MG63 (cell line): ENCODE results near the gene IQCH. TPM values are rescaled to one million over a fixed set of nuclear protein-coding genes. Genes with fewer than 3 reads are reported as not detected.

Experiments used
- DNase-seq: peaks from one replicate; pipeline ENCODE4 v3.0.0-alpha.2; 2020
- H3K27me3 ChIP-seq: fragments of 250-450 bp; sonication (Bioruptor Pico); 2 replicates; pipeline ENCODE4 v1.5.1; 2020; ENCODE audit warnings: mild to moderate bottlenecking, moderate library complexity
- H3K36me3 ChIP-seq: fragments of 250-450 bp; sonication (Bioruptor Pico); 2 replicates; pipeline ENCODE4 v1.5.1; 2020; ENCODE audit warnings: mild to moderate bottlenecking, moderate library complexity
- H3K4me3 ChIP-seq: fragments of 250-450 bp; sonication (Bioruptor Pico); 2 replicates; pipeline ENCODE4 v1.5.1; 2020; ENCODE audit warnings: mild to moderate bottlenecking, moderate library complexity
- H3K9me3 ChIP-seq: fragments of 250-450 bp; sonication (Bioruptor Pico); 2 replicates; pipeline ENCODE4 v1.5.1; 2020; ENCODE audit warnings: mild to moderate bottlenecking, moderate library complexity
- total RNA-seq: library from RNA; depleted of rRNA; stranded (reverse); fragments of >200 nt; shearing (Covaris generic); gene quantifications from 2 replicates; pipeline ENCODE4 v1.2.3, GENCODE V29; 2014; ENCODE audit warnings: low replicate concordance; rRNA removed

The IQCH gene
- 2.2 and 3.5 TPM in 2 replicates for total RNA-seq

DNA sequence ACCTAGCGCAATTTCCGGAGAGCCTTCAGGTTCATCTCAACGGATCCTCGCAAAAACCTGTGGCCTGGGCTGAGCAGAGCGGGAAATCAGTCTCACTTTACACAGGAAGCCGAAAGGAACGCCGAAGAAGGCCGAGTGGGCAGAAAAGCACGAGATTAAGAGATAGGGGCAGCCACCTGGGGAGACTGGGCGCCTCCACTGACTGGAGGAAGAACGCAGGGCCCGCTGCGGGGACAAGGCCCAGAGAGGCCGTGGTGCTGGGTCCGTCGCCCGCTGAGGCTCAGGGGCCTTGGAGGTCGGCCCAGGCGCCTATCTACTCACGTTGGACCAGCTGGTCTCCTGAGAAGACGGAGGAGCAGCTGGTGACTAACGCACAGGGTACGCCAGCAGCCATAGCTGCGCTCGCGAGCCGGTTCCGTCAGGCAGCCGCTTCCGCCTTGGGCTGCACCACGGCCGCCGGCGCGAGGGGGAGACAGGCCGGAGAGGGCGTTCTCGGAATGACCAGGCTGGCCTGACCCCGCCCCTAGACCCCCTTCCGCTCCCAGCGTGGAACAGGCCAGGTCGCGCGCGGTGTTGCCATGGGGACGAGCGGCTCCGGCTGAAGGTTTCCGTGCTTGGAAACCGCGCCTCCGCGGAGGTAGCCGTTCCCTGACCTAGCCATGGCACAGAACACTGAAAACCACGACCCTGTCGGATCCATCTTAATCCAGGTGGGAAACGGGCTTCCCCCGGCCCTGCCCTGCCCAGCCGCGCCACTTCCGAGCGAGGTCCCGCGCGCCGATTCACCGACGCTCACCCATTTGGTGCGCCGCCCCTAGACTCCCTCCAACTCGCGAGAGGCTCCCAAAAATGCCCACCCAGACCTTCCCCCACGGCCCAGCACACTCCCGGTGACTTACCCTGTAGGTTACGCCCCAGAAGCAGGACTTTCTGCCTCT is at the start of gene IQCH, which contains the start of gene AAGAB:
Gene IQCH (plus strand): TSS at position 549 of the 938 bp plus-strand sequence. CDS start 111 bp downstream, at position 660.
Gene AAGAB (minus strand): TSS at position 424 of the 938 bp plus-strand sequence. CDS start 30 bp downstream, at position 394.
- Histone ChIP-seq H3K36me3 (peaks cover 9% of the 10 kb centered on the region), H3K9me3 (no peaks in the 10 kb centered on the region)
- DNase-seq: peak; percentile 99

DNA sequence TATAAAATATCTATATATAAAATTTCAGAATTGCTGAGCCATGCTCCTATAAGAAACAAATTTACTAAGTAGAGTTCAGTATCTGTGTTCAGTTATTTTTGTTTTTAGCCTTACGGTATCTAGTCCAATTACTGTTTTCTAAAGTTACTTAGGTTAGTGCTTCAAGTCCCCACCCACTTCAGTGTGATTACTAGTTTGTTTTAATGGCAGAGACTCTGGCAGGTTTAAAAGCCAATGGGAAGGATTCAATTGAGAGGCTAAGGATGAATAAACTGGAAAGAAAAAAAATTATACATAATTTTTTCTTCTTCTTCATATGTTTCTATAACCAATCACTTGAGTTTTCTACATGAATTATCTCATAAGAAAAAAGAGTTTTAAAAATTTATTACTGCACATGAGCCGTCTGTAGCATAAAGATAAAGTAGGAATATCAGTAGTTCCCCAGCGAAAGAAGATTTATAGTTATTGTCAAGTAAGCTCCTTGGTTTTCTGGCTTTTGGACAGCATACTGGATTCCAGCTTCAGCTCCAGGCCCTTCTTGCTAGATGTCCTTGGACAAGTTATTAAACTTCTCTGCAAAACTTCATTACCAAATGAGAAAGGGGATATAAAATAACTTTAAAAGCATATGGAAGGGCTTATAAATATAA is 46.9 kb upstream of the IQCH start:
- Histone ChIP-seq H3K4me3 (no peak overlapping the region), H3K36me3 (peaks cover 35% of the 10 kb centered on the region), H3K9me3 (no peaks in the 10 kb centered on the region), H3K27me3 (no peaks in the 10 kb centered on the region)
- no peak for DNase-seq

More for the DNA sequence above, at the start of gene IQCH, which contains the start of gene AAGAB:
- peak within 1 kb of the TSS; percentile 84 for H3K4me3 ChIP-seq
- no peaks in the 10 kb centered on the region for H3K27me3 ChIP-seq

DNA sequence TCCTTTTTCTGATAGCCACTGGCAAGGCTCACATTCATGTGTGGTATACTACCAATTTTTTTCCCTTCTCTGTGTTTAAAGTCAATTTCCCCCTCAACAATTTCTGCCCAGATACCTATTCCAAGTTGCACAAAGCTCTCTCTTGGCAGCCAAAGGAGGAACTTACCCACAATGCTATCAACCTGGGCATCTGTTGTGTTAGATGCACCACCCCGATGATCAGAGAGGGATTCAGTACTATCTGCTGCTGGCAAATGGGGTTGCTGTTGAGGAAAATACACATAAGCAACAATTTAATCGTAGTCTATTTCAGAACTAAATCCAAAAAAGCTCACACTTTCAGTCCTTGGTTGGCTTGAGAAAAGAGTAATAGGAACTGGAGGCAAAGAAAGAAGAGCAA is 46.2 kb upstream of the IQCH start:
- DNase-seq: no peak
- Histone ChIP-seq H3K36me3 (peaks cover 32% of the 10 kb centered on the region), H3K27me3 (no peaks in the 10 kb centered on the region), H3K9me3 (no peaks in the 10 kb centered on the region), H3K4me3 (no peak overlapping the region)

DNA sequence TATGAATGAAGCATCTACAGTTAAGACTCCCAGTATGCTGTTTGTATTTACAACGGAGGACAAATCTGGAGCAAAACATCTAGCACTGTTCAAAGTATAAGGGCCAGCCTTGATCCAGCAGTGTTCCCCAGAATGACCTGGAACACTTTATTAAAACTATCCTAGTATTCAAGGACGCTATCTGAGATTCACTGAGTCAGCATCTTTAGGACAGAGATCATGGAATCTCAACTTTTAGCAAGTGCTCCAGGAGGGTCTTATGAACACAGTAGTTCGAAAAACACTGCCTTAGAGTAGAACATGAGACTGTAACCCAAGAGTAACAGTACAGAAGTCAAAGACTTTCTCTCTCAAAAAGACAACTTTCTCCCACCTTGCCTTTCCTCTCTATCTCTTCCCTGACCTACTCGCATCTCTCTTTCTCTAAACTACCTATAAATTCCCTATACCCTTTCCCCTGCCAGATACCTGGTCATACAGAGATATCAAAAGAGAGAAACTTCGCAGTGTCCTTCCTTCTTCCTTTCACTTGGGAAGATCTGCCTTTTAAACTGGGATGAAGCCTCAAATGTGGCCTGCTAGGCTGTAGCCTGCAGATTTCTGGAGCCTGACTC is 43.9 kb upstream of the IQCH start:
- Histone ChIP-seq H3K9me3 (no peaks in the 10 kb centered on the region), H3K27me3 (no peaks in the 10 kb centered on the region), H3K36me3 (peaks cover 25% of the 10 kb centered on the region), H3K4me3 (no peak overlapping the region)
- DNase-seq: no peak

DNA sequence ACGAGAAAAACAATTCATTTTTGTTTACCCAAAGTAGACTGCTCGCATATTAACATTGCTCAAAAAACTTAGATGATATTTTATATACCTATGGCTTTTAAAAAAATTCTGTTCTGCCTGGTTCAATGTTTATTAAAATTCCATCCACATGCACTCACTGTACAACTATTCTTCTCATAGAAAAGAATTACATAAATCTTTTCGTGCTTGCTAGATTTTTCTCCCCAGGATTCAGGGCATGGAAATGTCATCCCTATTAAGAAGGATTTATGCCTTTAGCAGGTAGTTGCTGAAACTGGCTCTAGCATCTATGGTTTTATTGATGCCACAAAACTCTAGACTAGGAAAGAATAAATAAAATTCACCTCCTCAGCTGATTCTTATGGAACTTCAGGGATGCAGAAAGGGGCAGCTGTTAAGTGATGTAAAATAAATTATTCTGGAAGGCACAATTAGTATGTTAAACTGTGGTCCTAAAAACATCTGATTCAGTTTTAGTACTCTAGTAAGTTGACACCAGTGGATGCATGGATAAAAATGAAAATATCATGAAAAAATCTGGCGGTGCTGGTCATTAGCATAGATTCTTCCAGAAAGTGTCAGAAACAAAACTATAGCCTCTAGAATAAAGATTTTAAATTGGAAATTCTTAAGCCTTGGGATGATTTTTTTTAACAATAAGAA is 41.8 kb upstream of the IQCH start:
- H3K27me3 ChIP-seq: no peaks in the 10 kb centered on the region
- no peaks in the 10 kb centered on the region for H3K9me3 ChIP-seq
- no peak for DNase-seq
- H3K36me3 ChIP-seq: peaks cover 12% of the 10 kb centered on the region
- H3K4me3 ChIP-seq: no peak overlapping the region

DNA sequence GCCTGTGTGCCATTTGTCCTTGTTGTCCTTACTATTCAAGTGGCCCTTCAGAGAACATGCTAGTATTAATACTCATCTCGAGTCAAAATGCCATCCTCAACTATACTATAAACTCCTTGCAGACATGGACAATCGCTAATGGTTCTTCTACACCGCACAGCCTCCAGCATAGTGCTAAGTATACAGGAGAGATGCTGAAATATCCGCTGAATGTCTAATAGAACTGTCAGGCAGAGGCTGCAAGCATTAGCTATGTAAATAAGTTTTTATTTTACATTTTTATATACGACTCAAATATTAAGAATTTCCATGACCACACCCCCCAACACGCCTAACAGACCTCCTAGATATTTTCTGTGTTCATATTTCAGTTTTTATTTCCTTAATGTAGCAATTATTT is 39.5 kb upstream of the IQCH start:
- H3K36me3 ChIP-seq: peaks cover 11% of the 10 kb centered on the region; the same call in 1 of the 2 replicates
- H3K4me3 ChIP-seq: no peak overlapping the region
- DNase-seq: no peak
- no peaks in the 10 kb centered on the region for H3K9me3 ChIP-seq
- H3K27me3 ChIP-seq: no peaks in the 10 kb centered on the region

DNA sequence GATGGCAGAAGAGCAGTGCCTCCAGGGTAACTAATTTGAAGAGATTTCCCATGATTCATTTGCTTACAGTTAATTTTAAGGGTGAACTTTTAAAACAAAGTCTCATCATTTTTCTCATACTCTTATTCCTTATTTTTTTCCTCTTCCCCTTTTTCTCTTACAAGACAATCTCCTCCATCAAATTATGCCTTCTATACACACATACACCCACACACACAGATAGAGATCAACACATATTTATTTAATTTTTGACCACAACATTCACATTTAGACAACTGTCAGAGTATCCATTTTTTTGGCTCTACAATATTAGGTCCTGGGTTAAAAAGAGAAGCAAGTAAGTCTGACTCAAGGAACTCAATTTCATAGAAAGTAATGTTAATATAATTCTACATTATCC is 37.7 kb upstream of the IQCH start:
- no peak for DNase-seq
- no peak overlapping the region for H3K4me3 ChIP-seq
- peaks cover 11% of the 10 kb centered on the region; the same call in 1 of the 2 replicates for H3K36me3 ChIP-seq
- no peaks in the 10 kb centered on the region for H3K9me3 ChIP-seq
- no peaks in the 10 kb centered on the region for H3K27me3 ChIP-seq

DNA sequence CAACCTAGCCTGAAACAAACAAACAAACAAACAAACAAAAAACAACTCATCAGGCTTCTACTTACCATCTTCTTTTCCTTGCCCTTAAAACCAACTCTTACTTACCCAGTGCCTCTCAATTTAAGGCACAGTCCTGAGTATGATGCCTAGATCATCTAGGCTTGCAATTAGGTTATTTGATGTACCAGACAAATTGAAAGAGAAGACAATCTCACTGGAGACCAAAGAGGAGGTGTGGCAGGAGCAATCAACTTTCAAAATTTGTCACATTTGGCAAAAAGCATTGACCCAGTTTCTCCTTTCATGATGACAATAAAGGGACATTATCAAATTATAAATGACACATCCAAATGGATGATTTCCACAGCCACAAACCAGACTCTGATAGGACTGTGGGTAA is 36.2 kb upstream of the IQCH start:
- no peaks in the 10 kb centered on the region for H3K27me3 ChIP-seq
- no peak overlapping the region for H3K4me3 ChIP-seq
- DNase-seq: no peak
- H3K9me3 ChIP-seq: no peaks in the 10 kb centered on the region
- peaks cover 11% of the 10 kb centered on the region for H3K36me3 ChIP-seq

DNA sequence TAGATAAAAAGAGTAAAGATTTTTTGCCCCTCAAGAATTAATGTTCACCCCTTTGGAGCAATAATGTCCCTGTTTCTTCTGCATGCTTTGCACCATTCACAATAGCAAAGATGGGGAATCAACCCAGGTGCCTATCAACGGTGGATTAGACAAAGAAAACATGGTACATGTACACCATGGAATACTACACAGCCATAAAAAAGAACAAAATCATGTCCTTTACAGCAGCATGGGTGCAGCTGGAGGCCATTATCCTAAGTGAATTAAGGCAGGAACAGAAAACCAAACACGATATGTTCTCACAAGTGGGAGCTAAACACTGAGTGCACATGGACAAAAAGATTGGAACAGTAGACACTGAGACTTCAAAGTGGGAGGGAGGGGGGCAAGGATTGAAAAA is 35.3 kb upstream of the IQCH start:
- Histone ChIP-seq H3K4me3 (no peak overlapping the region), H3K27me3 (no peaks in the 10 kb centered on the region), H3K9me3 (no peaks in the 10 kb centered on the region), H3K36me3 (peaks cover 14% of the 10 kb centered on the region)
- no peak for DNase-seq

DNA sequence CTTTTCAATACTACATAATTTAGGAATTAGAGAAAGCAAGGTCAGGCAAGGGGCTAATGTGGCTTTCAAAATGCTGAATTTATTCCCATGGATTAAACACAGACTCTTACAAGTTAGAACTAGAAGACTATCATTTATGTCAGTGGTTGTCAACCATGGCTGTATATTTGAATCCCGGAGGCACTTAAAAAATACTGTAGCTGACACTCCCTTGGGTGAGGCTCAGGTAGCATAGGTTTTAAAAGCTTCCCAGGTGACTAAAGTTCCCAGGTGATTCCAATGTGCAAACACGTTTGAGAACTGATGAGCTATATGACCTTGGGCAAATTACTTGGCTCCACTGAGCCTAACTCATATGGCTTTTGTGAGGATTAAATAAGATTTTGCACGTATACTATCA is 29.7 kb upstream of the IQCH start:
- DNase-seq: no peak
- Histone ChIP-seq H3K9me3 (no peaks in the 10 kb centered on the region), H3K27me3 (no peaks in the 10 kb centered on the region), H3K36me3 (peaks cover 22% of the 10 kb centered on the region), H3K4me3 (no peak overlapping the region)

DNA sequence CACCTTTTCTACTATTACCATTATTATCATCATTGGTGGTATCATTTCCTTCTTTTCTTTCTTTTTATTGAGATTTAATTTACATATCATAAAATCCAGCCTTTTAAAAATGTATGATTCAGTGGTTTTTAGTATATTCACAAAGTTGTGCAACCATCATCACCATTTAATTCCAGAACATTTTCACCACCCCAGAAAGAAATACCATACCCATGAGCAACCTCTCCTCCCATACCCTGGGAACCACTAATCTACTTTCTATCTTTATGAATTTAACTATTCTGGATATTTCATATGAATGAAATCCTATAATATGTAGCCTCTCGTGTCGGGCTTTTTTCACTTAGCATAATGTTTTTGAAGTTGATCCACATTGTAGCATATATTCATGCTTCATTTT is 29.2 kb upstream of the IQCH start:
- DNase-seq: no peak
- Histone ChIP-seq H3K4me3 (no peak overlapping the region), H3K36me3 (peaks cover 26% of the 10 kb centered on the region), H3K9me3 (no peaks in the 10 kb centered on the region), H3K27me3 (no peaks in the 10 kb centered on the region)

DNA sequence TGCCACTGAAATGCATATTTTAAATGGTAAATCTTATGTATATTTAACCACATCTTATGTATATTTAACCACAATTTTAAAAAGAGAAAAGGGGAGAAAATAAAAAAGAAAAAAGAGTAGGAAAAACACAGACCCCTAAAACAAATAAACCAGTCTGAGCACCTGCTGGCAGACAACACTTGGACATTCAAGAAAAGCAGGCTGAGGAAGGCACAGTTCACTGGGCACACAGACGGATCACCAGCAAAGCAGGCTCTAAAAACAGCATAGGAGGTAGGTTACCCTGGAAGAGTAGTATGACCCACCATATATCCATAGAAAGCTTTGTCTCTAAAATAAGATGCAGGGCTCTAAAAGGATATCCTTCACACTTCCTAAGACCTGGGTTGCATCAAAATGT is 27.2 kb upstream of the IQCH start:
- Histone ChIP-seq H3K4me3 (no peak overlapping the region), H3K9me3 (no peaks in the 10 kb centered on the region), H3K36me3 (peaks cover 45% of the 10 kb centered on the region), H3K27me3 (no peaks in the 10 kb centered on the region)
- DNase-seq: no peak

DNA sequence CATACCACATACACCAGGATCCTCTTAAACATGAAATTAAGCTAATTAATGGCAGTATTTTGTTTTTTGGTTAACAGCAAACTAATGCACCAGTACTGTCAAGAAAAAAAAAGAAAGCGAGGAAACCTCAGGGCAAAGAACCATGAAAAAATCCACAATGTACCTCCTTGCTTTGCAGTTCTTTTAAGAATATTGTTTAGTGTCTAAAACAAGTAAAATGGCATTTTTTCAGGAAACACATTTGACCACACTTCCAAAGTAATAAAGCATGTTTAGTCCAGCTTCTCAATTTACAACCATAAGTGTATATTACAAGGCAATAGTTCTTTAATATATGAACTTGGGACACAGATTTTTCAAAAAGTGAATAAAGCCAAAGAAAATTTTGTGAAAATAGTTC is 26.7 kb upstream of the IQCH start:
- Histone ChIP-seq H3K4me3 (no peak overlapping the region), H3K36me3 (peaks cover 49% of the 10 kb centered on the region), H3K9me3 (no peaks in the 10 kb centered on the region), H3K27me3 (no peaks in the 10 kb centered on the region)
- DNase-seq: no peak

DNA sequence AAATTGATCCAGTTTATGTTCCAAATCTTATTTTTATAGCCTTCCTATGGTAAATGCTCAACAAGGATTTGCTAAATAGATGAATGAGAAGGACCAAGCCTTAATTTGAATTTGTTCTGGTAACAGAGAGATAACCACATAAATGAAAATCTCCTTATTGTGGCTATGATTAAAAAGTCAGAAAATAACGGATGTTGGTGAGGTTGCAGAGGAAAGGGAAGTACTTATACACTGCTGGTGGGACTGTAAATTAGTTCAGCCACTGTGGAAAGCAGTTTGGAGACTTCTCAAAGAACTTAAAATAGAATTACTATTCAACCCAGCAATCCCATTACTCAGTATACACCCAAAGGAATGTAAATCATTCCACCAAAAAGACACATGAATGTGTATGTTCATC is 26.3 kb upstream of the IQCH start:
- DNase-seq: no peak
- Histone ChIP-seq H3K4me3 (no peak overlapping the region), H3K27me3 (no peaks in the 10 kb centered on the region), H3K36me3 (peaks cover 54% of the 10 kb centered on the region), H3K9me3 (no peaks in the 10 kb centered on the region)

DNA sequence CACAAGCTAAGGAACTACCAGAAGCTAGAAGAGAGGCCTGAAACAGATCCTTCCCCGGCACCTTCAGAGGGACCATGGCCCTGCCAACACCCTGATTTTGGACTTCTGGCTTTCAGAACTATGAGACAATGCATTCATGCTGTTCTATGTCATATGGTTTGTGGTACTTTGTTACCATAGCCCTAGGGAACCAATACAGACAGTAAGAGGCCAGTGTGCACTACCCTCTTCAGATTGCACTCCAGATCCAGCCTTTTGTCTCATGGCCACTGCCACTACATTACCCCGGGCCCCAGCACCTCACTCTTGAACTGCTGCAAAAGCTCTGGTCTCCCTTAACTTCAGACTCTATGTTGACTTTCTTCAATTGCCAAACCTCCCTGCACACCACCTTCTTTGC is 24.1 kb upstream of the IQCH start:
- H3K36me3 ChIP-seq: peaks cover 63% of the 10 kb centered on the region
- no peak for DNase-seq
- no peaks in the 10 kb centered on the region for H3K27me3 ChIP-seq
- H3K9me3 ChIP-seq: no peaks in the 10 kb centered on the region
- H3K4me3 ChIP-seq: no peak overlapping the region

DNA sequence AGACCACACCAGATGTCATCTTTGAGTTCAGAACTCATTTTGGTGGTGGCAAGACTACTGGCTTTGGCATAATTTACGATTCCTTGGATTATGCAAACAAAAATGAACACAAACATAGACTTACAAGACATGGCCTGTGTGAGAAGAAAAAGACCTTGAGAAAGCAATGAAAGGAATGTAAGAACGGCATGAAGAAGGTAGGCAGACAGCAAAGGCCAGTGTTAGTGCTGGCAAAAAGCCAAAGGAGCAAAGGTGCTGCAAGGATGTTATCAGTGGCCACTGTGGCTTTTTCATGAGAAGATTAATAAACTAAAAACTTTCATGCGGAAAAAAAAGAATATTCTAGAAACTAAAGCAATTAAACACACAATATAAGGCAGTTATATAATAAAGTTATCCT is 22.0 kb upstream of the IQCH start:
- Histone ChIP-seq H3K27me3 (no peaks in the 10 kb centered on the region), H3K9me3 (no peaks in the 10 kb centered on the region), H3K36me3 (peaks cover 60% of the 10 kb centered on the region), H3K4me3 (no peak overlapping the region)
- DNase-seq: no peak
